T follicular helper cell (primary cell): ENCODE results near the gene NDE1.

Source experiments
- DNase-seq: peaks from one replicate; pipeline ENCODE4 v3.0.0-alpha.2; 2020; ENCODE audit warnings: low read depth

NDE1 gene

DNA sequence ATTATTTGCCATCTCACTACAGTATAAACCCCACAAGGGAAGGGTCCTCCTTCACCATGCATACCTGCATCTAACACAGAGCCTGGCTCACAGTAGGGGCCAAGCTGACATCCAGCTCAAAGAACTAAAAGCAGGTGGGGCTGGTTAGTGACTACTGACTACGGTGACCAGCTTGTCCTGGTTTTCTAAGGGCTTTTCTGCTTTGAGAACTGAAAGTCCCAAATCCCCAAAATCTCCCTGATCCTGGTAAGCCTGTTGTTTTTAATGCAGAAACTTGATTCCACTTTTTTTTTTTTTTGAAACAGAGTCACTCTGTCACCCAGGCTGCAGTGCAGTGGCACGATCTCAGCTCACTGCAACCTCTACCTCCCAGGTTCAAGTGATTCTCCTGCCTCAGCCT is 89.4 kb downstream of the NDE1 start:
- no peak for DNase-seq

GRCh38 chr16:15739950-15740349 is 89.9 kb downstream of the NDE1 start:
- no peak for DNase-seq

DNA sequence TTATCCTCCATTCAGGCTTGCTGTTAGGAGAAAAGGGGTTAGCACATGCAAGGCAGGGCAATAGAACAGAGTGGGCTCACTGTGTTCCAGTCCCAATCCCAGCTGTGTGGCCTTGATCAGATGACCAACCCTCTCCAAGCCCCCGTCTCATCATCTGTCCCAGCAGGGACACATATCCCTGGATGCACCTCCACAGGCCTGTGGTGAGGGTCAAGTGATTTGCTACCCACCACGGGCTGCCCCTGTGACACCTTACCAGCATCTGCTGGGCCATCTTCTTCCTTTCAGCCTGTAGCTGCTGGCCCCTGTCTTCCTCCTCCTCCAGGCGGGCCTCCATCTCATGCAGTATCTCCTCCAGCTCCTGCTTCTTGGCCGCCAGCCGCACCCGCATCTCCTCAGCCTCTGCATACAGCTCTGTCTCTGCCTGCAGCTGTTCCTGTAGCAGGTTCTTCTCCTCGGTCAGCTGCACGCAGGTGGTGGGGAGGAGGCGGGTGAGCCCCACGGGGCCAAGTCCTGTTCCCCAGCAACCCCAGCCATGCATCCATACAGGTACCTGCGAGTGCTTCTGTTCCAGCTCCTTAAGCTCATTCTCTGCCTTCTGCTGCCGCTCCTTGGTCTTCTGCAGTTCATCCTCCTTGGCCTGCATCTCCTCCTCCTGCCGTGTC is 91.3 kb downstream of the NDE1 start:
- DNase-seq, result no peak

- DNase-seq, result no peak
Observed at GRCh38 chr16:15742716-15743115, 92.7 kb downstream of the NDE1 start.

DNA sequence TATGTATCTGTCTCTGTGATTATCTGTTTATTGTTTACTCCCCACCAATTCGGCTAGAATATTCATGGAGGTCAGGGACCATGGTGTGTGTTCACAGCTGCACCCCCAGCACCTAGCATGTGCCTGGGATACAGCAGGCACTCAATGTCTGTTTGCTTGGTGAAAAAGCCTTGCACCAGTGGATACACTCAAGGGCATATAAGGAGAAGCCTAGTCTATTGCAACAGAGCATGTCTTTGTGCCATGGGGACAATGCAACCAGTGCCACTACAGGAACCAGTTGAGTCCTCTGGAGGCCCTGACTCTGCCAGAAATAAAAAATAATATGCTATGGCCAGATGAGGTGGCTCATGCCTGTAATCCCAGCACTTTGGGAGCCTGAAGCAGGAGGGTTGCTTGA is 93.6 kb downstream of the NDE1 start:
- no peak for DNase-seq

- DNase-seq, result no peak
Observed at GRCh38 chr16:15746332-15746731, 96.3 kb downstream of the NDE1 start.

DNA sequence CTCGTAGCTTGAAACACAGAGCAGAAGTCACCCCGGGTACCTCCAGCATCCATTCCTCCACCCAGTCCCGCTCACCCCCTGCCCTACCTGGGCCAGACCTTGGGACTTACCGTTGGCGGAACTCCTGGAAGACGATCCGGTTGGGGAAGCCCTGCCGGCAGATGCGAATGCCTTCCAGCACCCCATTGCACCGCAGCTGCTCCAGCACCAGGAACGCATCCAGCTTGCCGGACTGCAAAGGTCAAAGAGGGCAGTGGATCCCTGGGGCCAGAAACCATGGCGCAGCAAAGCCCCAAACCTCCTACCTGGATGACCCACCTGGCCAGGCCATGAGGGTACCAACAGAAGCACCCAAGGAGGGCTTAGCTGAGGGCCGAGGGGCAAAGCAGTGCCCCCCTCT is 97.9 kb downstream of the NDE1 start:
- DNase-seq, result no peak

- no peak for DNase-seq
Observed at GRCh38 chr16:15748654-15749053, 98.6 kb downstream of the NDE1 start.

DNA sequence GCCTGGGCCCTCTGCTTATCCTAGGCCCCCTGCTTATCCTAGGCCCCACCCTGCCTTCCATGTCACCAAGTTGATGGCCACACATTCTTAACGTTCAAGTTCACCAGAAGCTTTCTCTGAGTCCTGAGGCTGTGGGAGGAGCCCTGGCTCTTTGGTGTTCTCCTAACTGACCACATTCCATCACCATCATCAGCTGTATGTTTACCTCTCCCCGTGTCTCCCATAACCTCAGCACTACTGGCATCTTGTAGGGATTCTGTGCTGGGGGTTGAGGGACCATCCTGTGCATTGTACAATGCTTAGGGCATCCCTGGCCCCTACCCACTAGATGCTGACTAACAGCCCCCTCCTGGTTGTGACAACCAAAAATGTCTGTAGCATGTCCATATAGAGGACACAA is 99.3 kb downstream of the NDE1 start:
- DNase-seq, result no peak

- no peak for DNase-seq
Observed at GRCh38 chr16:15749985-15750384, 99.9 kb downstream of the NDE1 start.

- DNase-seq, result no peak
Observed at GRCh38 chr16:15751940-15752339, 101.9 kb downstream of the NDE1 start.

DNA sequence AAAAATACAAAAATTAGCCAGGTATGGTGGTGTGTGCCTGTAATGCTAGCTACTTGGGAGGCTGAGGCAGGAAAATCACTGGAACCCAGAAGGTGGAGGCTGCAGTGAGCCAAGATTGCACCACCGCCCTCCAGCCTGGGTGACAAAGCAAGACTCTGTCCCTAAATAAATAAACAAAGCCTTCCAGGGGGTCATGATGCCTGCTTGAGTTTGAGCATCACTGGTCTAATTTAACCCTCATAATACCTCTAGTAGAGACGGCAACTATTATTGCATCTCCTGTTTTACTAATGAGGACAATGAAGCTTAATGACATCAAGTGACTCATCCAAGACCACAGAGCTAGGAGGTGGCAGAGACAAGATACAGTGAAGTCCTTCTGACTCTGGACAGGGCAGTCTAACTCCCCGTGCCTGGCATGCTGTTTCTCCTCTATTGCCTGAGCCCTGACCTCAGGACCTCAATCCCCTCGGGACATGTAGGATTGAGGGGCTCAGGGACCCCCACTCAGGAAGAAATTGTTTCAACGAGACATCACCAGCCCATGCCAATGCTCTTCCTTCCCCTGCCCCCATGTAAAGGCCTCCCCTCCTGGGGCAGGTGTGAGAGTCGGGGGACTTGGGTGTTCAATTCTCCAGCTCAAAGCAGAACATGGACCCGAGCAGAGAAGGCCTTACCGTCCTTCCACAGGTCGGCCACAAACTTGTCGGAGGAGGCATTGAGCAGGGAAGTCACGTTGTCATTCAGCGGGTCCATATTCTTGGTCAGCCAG is 102.9 kb downstream of the NDE1 start:
- DNase-seq, result no peak

DNA sequence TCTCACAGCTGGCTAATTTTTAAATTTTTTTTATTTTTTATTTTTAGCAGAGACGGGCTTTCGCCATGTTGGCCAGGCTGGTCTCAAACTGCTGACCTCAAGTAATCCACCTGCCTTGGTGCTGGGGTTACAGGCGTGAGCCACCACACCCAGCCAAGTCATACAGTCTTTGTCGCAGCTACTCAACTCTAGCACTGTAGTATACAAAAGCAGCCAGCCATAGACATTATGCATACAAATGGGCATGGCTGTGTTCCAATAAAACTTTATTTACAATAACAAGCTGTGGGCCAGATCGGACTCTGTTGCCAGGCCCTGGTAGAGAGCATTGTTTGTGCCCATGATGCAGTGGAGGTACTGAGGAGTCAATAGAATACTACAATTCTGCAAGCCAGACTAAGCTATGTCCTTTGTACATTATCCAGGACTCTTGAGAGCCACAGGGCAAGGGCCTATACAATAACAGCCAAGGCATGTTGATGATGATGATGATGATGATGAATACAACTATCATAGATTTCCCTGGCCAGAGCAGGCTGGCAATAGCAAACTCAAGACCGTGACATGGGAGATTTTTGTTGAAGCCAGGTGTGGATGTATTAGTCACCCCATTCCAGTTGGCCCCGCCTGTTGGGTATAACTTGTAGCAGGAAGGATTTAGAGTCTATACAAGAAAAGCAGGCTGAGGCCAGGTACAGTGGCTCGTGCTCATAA is 104.9 kb downstream of the NDE1 start:
- DNase-seq, result no peak

DNA sequence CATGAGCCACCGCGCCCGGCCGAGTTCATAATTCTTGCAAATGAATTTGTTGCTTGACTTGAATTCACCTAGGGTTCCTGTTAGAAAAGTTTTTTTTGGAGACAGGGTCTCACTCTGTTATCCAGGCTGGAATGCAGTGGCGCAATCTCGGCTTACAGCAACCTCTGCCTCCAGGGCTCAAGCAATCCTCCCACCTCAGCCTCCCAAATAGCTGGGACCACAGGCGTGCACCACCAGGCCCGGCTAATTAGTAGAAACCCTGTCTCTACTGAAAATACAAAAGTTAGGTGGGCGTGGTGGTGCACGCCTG is 107.0 kb downstream of the NDE1 start:
- DNase-seq, result no peak

DNA sequence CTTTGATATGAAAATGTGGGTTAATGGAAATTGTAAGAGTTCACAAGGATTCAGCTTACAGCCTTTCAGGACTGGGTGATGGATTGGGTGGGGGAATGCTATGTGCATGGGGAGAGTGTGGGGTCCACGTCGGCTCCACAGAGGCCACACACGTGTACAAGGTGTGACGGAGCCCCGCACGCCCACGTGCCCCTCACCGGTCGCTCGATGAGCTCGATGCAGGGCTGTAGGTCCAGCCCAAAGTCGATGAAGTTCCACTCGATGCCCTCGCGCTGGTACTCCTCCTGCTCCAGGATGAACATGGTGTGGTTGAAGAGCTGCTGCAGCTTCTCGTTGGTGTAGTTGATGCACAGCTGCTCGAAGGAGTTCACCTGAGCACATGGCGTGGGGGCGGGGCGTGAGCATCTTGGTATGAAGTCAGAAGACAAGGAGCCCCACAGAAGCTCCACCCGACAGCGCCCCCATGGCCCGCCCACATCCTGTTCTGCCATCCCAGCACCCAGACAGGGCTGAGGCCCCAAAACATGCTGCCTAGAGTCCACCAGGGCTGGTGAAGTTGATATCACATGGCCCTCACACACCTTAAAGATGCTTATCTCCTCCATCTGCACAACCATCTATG is 107.7 kb downstream of the NDE1 start:
- DNase-seq, result no peak

- DNase-seq, result no peak
Observed at GRCh38 chr16:15759070-15759469, 109.0 kb downstream of the NDE1 start.

DNA sequence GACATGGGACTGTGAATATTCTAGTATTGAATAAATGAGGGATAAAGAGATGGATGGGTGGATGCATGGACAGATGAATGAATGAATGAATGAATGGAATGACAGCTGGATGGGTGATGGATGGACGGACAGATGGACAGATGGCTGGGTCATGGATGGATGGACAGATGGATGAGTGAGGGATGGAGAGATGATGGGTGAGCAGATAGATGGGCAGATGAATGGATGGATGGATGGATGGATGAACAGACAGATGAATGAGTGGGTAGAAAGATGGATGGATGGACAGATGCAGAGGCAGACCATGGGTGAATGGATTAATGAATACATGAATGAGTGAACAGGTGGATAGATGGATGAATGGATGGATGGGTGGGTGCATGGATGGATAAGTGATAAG is 110.1 kb downstream of the NDE1 start:
- no peak for DNase-seq

- no peak for DNase-seq
Observed at GRCh38 chr16:15764112-15764511, 114.1 kb downstream of the NDE1 start.

DNA sequence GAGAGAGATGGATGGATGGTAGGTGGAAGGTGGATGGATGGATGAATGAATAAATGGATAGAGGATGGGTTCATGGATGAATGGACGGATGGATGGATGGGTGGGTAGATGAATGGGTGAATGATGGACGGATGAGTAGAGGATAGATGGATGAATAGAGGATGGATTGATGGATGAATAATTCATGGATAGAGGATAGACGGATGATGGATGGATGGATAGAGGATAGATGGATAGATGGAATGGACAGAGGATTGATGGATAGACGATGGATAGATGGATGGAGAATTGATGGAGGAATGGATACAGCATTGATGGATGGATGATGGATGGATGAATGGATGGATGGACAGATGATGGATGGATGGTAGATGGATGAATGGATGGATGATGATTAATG is 115.1 kb downstream of the NDE1 start:
- no peak for DNase-seq

DNA sequence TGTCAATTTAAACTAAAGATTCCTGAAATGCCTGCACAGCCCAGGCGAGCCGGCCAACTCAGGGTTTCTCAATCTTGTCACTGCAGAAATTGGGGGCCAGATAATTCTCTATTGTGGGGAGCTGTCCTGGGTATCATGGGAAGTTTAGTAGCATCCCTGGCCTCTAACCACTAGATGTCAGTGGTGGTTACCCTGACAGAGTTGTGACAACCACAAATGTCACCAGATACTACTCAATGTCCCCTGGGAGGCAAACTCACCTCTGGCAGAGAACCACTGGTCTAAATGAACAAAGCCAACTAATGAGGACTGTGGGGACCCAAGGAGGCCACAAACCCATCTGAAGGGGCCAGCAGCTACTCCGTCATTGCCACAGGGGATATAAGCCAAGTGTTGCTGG is 115.8 kb downstream of the NDE1 start:
- peak; percentile 8 for DNase-seq

DNA sequence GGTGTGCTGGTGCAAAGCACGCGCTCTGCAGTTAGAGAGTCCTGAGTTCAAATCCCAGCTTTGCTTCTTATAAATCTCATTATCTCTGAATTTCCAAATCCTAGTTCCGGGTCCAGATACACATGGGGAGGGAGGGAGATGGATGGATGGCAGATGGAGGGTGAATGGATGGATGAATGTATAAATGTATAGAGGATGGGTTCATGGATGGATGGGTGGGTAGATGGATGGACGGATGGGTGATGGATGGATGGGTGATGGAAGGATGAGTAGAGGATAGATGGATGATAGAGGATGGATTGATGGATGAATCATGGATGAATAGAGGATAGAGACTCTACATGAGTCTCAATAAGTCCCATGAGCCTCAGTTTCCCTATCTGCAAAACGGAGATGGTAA is 116.9 kb downstream of the NDE1 start:
- no peak for DNase-seq

DNA sequence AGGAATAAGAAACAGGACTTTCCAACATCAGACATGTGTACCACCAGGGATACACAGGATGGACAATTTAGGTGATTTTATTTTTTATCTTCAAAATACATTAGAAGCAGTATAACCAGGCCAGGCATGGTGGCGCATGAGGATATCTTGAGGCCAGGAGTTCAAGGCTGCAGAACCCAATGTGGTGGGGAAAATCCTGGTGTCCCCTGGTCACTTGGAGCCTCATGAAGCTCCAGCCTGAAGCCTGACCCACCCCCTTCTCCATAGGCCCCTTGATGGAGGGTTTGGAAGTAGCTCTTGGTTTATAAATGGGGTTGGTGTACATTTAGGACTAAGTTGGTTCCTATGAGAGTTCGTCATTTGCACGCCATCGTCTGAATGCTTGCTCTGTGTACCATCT is 118.2 kb downstream of the NDE1 start:
- no peak for DNase-seq

- no peak for DNase-seq
Observed at GRCh38 chr16:15769239-15769638, 119.2 kb downstream of the NDE1 start.
